Fibroblast of peridontal ligament (primary cell): ENCODE measurements around the gene RAD51B.

Experiments
- DNase-seq: peaks from one replicate; pipeline ENCODE4 v3.0.0-alpha.2; 2010; ENCODE audit errors: extremely low read depth

The RAD51B gene

GRCh38 chr14:68463299-68463698, 643.7 kb downstream of the RAD51B start:
- no peak for DNase-seq

GRCh38 chr14:68463705-68464374, 644.3 kb downstream of the RAD51B start:
- DNase-seq, result no peak

- no peak for DNase-seq
These were observed 645.1 kb downstream of the RAD51B start for GRCh38 chr14:68464711-68465110.

- DNase-seq, result peak; percentile 92
These were observed 647.0 kb downstream of the RAD51B start for GRCh38 chr14:68466491-68466977.

DNA sequence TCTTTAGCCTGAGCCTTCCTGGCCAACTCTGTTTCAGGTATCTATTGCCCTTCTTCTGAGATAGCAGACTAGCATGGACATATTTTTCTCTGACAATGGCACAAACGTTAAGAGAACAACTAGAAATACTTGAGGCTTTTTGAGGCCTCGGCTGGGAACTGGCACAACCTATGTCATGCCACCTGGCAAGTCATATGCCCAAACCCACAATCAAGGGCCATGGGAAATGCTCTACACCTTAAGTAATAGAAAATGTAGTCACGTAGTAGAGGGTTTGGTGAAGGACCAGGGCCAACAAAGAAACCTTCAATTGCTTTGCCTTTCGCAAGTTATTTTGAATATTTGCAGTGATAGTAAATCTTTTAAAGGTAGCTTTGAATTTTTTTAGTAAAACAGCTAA, 647.8 kb downstream of the RAD51B start:
- no peak for DNase-seq

DNA sequence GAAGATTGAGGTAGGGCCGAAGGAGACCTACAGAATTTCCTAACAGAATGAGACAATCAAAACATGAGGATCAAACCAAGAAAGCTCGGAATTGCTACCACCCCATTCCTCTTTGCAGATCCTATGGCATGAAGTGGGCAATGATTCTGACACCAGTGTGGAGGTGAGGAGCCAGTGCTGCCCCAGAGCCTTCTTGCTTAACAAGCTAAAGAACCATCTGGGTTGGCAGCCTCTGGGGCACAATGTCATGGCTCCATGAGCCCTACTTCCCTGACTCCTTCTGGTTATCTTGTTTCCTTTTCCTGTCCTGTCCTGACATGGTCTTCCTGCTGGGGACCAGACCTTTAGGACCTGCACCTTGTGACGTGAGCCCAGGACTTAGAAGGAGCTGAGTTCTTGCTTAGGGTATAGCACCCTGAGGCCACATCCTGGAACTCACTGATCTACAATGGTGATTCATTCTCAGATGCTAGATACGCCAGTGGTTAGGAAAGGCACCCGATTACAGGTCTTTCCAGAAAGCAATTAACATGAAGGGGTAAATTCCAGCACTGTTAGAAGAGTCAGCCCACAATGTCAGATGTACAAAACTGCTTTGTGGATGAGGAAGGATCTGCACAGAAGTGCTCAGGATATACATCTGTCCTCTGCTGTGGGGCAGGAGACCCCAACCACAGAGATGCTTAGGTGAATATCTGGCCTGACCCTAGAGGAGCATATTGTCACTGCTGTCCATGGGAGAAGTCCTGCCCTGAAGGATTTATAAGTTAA, 649.0 kb downstream of the RAD51B start:
- peak; percentile 53 for DNase-seq

- no peak for DNase-seq
These were observed 649.7 kb downstream of the RAD51B start for GRCh38 chr14:68469208-68469713.

DNA sequence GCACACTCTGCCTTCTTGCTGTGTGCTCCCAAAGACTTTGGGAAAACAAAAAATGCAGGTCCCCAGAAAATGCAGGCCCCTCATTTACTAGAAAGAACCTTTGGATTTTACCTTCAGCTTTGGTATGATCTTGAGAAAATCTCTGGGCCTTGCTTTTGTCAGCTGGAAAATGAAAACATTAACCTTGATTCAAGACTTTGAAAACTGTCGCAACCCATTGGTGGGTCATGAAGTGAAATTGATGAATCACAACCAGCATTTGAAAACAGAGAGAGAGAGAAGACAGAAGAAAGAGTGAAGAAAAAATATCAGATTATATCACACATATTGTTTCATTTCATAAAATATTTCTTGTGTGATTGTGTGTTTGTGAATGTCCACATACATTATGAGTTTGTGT, 650.8 kb downstream of the RAD51B start:
- peak; percentile 63 for DNase-seq

DNA sequence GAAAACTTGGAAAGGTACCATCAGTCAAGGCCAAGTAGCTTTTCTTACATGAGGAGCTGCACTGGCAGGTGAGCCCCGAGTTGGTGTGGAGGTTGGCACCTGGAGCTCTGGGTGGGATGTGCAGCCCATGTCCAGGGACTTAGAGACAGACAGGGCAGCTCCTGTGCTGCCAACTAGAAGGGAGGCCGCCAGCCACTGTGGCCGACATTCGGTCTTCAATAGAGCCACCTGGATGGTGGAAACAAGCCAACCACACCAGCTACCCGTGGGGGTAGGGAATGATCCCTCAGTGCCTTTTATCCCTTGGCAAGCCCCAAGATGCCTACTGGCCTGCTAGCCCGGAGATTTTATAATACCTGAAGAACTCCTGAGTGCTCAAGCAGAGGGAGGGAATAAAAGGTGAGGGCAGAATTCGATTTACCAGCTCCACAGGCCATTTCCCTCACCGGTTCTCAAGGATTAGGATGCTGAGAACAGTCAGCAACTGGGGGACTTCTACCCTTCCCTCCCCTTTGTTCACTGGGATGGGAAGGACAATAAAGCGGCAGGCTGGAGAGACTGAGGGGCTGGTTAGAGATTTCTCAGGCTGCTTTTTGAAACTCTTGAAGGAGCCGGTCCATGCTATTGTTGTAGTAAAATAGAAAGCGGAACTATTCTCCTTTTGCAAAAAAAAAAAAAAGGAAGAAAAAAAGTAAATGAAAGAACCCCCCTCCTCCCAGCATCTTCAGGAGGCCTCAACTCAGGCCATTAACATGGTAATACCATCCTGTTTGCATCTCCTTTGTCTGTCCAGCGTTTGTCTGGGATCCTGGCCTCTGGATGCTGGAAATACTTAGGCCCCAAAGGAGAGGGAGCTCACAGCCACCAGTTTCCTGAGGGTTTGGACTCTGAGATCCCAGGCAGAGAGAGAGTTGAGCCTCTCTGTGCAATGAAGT, 651.7 kb downstream of the RAD51B start:
- DNase-seq, result no peak

GRCh38 chr14:68471964-68472508, 652.5 kb downstream of the RAD51B start:
- no peak for DNase-seq

DNA sequence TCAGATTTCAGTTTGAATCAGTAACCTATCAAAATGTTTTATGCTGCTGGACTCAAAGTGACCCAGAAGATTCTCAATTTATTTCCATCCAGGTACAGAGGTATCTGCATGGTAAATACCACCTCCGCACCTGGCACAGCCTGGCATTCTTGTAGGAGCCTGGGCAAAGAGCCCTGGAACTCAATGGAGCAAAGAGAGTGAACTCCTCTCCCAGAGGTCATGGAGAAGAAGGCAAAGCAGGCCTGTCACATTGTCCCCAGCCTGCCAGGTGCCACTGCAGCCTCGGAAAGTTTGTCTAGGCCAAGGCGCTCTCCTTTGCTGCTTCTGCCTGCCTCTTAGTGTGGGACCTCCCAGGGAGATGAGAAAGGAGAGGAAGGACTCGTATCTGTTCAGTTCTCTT, 653.5 kb downstream of the RAD51B start:
- no peak for DNase-seq

GRCh38 chr14:68473794-68474193, 654.2 kb downstream of the RAD51B start:
- no peak for DNase-seq

DNA sequence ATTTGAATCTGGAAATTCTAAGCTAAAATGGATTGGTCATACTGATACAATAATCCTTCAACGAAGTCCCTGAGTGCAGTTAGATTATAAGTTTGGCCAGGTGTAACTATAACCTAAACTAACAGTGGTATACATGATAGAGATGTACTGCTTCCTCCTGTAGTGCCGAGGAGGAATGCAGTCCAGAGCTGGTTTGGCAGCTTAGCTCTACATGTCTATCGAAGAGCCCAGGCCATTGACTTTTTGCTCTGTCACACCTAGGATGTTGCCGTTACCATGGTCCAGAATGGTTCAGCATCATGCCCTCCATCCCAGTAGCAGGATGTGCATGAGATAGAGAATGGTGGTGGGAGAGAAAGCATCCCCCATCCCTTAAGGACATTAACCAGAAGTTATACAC, 655.2 kb downstream of the RAD51B start:
- no peak for DNase-seq

DNA sequence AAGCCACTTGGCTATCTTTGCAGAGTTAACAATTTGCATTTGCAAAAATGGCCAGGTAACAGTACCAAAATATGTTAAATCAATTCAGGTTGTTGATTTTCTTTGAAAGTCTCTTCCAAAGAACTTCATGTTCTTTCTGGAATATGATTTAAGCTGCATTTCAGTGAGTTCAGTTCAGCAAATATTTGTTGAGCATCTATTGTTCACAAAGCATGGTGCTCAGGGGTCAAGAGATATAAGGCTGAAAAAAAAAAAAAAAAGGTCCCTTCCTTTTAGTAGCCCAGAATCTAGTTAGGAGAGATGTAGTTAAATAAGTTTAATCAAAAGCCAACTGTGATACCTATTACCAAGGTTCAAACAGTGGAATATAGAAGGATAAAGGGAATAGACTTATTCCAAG, 656.2 kb downstream of the RAD51B start:
- DNase-seq, result no peak

GRCh38 chr14:68476212-68477109, 656.9 kb downstream of the RAD51B start:
- DNase-seq, result peak; percentile 89

- DNase-seq, result no peak
These were observed 657.5 kb downstream of the RAD51B start for GRCh38 chr14:68477110-68477455.

DNA sequence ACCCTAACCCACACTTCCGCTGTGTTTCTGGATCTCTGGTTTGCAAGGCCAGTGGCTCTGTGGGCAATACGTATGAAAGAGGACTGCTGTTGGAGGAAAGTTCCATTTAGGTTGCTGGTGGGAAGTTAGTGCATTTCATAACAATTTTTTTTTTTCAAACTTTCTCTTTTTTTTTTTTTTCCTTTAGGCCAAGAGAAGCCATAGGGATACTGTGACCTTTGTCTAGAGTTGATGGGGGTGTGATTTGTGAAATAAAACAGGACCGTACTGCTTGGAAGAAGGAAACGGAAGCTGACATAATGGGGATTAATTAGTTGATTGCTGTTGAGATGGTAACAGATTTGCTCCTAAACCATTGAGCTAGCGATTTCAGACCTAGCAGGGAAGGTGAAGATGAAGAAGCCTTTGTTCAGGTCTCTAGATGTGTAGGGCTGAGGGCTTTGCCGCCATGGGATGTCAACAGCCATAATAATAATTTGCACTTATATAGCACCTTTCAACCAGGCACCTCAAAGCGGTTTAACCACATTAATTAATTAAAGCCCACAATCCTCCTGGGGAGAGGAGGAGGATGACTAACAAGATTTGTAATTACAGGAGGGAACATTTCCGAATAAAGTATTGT, 658.0 kb downstream of the RAD51B start:
- no peak for DNase-seq

DNA sequence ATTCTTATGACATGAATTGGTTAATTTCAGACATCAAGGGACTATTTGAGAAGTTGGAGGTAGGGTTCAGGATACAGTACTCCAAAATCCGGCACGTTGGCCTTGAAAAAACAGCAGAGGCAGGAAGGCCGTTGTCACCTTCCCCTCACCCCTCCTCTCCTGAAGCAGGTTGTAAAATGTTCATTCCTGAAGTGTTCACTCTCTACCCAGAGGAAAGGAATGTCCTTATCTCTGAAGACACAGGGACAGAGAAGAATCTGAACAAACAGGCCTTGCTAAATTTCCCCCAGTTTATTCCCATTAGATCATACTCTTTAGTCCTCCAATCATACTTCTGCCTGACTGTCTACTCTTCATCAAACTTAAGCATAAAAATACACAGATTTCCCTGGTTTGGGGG, 659.7 kb downstream of the RAD51B start:
- no peak for DNase-seq

DNA sequence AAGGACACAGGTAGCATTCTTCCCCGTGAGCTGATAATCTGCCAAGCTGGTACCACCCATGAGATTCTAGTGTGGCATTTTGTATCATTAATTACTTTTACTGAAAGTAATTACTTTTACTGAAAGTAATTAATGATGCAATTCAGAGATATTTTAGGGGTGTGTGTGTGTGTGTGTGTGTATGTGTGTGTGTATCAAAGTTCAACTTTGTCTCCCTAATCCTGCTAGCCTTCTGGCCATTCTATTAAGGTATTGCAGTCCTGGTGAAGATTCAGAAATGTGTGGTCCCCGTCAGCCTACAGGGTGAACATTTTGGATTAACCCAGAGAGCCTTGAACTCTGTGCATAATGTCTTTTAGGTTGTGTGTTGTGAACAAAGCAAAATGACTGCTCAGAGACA, 662.4 kb downstream of the RAD51B start:
- DNase-seq, result no peak

GRCh38 chr14:68482772-68483395, 663.3 kb downstream of the RAD51B start:
- DNase-seq, result no peak
